ENCODE results near the gene GALNT14.

DNA sequence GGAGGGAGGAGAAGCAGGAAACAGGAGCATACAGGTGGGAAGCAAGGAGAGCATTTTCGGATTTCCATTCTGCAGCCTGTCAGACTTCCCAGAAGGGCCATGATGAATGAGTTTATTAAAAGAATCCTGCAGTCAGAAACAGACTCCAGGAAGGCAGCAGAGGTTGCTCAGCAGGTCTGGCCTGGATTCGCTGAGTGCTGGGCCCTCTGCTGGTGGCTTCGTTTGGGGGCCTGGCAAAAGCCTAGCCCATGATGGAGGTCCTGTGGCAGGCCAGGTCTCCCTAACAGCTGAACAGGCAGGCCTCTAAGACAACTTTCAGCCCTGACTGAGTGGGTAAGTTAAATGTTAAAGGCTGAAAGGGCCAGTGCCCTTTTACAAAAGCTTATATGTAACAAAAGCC lies 222.8 kb downstream of the GALNT14 start:
- TF ChIP-seq CSDC2 (CRISPR knock-in tag; IDR thresholded peaks at IDR 0.05) = no peak
- TF ChIP-seq ZNF70 (CRISPR knock-in tag; IDR thresholded peaks at IDR 0.05) = no peak
- TF ChIP-seq SNAI2 (CRISPR knock-in tag; IDR thresholded peaks at IDR 0.05) = no peak
- no peak for TF ChIP-seq ZFP3 (CRISPR knock-in tag; IDR thresholded peaks at IDR 0.05)
